Tracheal epithelial cell (primary cell): ENCODE measurements around the gene EPHA8. TPM values are rescaled to one million over a fixed set of nuclear protein-coding genes. Genes with fewer than 3 reads are reported as not detected.

Source experiments
- total RNA-seq: library from RNA; depleted of rRNA; stranded (reverse); fragments of >200 nt; gene quantifications from 2 replicates; pipeline ENCODE4 v1.2.1, GENCODE V29; 2014

Gene EPHA8
- not detected in 2 replicates for total RNA-seq

GRCh38 chr1:22562584-22563583, at the start of gene EPHA8:
EPHA8 (plus strand) TSS chr1:22563489; CDS start chr1:22563636, 147 bp downstream.

GRCh38 chr1:22636353-22636752, 73.1 kb downstream of the EPHA8 start, which contains the start of gene C1QA:
C1QA (plus strand) TSS chr1:22636628; CDS start chr1:22637617, 989 bp downstream.

GRCh38 chr1:22643381-22643780, 80.1 kb downstream of the EPHA8 start, which contains the start of gene C1QC:
C1QC (plus strand) TSS chr1:22643633; CDS start chr1:22644024, 391 bp downstream.

GRCh38 chr1:22652881-22653316, 89.6 kb downstream of the EPHA8 start, which contains the start of gene C1QB:
C1QB (plus strand) TSS chr1:22653236; CDS start chr1:22659463, 6,227 bp downstream.

Other genes with a start within 250 kb of the EPHA8 start
- 8.5 and 8.9 TPM in 2 replicates for gene ZBTB40, start 111.6 kb upstream of the EPHA8 start, total RNA-seq
- not detected in 2 replicates for gene C1QA, start 73.1 kb downstream of the EPHA8 start, total RNA-seq
- not detected in 2 replicates for gene C1QC, start 80.1 kb downstream of the EPHA8 start, total RNA-seq
- not detected in 2 replicates for gene C1QB, start 89.7 kb downstream of the EPHA8 start, total RNA-seq
- 15.1 and 63.4 TPM in 2 replicates for gene EPHB2, start 147.3 kb downstream of the EPHA8 start, total RNA-seq